Activated CD4-positive, alpha-beta T cell treated with anti-CD3 and anti-CD28 coated beads for 4 hours (primary cell): ENCODE measurements around the gene CETN2.
"Not testable (repeated sequence)": the region's sequence is repeated elsewhere in the genome, so short reads cannot be mapped to it uniquely, and the experiment has no call there.

Source experiments
- DNase-seq, 2 donors: peaks; one replicate each; pipeline ENCODE4 v3.0.0-alpha.2; 2020

The CETN2 gene

DNA sequence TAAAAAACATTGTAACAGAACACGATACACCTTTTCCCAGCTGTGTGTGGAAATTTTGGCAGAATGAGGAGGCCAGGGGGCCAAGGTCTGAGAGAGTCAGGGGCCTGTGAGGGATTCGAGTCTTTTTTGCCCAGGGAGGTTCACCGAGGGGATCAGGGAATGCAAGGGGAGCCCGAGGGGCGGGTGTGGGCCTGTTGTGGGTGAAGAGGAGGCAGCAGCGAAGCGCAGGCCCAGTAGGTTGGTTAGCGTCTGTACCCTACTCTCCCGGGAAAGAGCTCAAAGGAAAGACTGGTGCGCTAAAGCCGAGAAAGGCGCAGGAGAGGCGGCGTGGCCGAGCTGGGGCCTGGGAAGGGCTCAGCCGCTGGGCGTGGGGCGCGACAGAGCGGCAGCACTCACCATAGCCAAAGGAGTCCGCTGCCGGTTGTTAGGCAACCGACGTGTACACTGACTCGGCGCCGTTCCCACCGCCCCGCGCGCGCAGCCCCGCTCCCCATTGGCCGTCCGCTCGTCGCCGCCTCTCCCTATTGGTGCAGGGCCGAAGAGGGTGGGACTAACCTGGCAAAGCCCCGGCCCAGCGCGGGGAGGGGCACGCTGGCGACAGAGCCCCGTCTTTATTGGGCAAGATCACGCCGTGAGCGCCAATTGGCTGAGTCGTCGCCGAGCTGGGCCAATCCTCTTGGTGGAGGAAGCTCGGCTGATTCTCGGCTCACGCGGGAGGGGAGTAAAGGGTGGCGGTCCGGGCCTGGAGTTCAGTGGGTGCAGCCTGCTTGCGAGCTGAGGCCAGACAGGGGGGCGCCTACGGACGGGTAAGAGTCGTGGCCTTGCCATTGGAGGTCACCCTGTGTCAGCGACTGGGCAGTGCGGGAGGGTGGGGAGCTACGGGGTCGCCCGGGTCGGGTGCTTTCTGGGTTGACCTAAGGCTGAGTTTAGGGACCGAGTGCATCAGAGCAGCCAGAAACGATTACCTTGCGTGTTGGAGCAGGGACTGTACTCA, at the start of gene CETN2, which contains the start of gene NSDHL:
TSS of gene CETN2 (minus strand) at position 446 of the 994 bp plus-strand sequence. CDS start at position 399, 47 bp downstream.
TSS of gene NSDHL (plus strand) at position 752 of the 994 bp plus-strand sequence. CDS start 15,262 bp downstream, outside the sequence.
- DNase-seq: peak; percentile 90 to 91

DNA sequence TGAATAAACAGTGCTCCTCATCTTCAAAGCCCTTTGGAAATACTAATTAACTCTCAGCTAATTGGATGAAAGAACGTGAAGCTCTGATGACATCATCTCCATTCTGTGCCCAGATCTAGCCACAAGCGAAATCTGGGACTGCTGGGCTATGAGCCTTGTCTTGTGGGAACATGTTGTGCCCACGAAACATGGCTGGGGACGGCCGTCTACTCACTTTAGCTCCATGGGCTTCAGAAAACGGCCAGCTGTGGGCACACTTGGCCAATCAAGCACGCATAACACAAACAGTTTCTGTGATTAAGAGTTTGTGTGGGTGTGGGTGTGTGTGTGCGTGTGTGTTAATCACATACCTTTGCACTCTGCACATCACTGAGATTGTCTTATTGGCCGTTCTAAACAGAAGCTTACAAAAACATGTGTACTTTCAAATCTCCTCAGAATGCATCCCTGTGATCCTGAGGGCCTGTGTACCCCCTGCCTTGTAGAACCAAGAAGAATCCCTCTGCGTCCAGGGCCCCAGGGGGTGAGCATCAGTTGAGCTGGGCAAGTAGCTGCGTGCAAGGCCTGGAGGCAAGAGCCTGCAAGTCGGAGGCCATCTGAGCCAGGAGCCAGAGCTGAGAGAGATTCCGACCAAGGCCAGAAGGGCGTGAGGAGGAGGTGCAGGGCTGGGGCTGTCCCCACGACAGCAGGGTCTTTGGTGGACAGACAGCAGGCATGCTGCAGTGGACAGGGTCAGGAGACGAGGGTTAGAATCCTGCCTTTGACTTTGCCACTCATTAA, 48.6 kb upstream of the CETN2 start:
- no peak for DNase-seq

DNA sequence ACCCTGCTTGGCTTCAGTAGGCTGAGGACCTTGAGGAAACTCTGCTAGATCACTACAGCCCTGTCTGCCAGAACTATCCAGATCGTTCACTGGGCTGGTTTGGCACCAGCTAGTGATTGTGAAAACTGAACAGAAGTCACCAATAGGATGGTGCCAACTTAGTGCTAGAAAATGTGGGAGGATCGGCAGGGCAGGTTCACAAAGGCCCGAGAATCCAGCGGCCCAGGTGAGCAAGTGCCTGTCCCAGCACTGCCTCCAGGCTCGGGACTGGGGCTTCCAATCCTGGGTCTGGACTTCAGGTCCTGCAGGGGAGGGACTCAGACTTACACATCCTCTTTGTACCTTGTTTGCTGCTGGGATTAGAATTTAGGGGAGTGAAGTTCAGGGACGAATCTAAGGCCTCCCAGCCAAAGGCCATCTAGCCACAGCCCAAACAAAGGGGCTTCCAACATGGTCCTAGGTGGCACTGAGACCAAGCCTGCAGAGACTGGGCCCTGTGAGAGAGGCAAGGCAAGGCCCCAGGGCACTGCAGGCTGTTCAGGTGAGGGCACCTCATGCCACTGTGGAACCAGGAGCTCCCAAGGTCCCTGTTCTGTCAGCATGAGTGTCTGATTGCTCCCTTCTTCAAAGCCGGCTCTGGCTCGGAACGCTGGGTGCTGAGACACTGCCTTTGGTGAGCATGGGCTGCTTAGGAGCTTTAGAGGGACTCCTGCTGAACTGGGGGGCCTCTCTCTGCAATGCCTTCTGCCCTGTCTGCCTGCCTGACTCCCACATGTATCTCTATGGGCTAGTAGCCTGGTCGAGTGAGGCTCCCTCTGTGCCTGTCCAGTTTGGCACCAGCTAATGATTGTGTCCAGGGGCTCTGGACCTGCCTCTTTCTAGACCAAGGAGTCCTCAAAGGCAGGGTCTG, 46.6 kb upstream of the CETN2 start:
- no peak for DNase-seq

DNA sequence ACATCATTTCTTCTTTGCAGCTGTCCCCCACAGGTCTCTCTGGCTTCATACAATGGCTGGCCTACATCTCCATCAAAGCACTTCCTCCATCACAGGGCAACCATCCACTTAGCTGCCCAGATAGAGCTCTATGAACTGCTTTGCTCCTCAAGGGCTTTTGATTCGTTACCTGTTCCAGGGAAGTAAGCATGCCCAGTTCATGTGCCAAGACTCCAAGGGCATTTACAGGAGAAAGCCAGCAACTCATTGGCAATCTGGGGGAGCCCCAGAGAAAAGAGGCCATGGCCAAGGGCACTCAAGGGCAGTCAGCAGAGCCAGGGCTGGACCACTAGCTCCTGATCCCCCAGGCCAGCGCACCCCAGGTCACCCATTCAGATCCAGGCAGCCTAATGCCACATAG, 42.8 kb upstream of the CETN2 start:
- no peak for DNase-seq

DNA sequence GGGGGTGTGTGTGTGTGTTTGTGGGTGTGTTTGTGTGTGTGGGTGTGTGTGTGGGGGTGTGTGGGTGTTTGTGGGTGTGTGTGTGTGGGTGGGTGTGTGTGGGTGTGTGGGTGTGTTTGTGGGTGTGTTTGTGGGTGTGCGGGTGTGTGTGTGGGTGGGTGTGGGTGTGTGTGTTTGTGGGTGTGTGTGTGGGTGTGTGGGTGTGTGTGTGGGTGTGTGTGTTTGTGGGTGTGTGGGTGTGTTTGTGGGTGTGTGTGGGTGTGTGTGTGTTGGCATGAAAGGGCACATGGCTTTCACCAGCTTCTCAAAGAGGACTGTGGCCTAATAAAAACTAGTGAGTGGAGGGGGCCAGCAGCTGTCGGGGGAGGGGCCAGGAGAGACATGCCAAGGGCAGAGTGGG, 42.0 kb upstream of the CETN2 start:
- DNase-seq: peak in 1 of 2 donors; percentile 3

DNA sequence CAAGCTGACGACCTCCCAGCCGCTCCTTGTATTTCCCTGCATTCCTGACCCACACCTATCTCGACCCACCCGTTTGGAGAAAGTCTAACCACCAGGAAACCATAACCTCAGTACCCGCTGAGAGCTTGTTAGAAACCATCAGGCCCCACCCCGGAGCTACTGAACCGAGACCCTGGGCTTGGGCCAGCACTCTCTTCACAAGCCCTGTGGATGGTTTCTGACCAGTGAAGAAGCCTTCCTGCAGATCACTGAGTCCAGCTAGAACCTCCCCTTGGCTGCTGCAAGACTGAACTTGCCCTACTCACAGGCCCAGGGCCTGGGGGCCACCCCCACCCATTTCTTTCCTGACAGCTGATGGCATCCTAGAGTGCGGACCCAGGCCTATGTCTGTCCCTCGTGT, 40.7 kb upstream of the CETN2 start:
- DNase-seq: no peak

DNA sequence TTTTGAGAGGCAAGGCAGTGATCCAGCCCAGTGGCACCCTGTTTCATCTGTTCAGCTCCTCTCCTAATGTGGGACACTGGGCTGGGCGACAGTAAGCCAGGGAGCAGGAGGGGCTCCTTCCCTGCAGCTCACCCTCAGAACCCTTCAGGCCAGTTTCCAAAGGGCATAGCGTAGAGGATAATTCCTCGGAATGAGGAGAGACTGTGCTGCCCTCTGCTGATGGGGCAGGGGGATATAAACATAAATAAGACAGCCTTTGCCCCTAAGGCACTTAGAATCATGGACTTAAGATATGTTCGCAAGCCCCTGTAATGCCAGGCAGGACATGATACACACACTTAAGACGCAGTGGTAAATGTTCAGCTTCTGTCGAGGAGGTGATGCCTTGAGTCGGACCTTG, 39.4 kb upstream of the CETN2 start:
- no peak for DNase-seq

DNA sequence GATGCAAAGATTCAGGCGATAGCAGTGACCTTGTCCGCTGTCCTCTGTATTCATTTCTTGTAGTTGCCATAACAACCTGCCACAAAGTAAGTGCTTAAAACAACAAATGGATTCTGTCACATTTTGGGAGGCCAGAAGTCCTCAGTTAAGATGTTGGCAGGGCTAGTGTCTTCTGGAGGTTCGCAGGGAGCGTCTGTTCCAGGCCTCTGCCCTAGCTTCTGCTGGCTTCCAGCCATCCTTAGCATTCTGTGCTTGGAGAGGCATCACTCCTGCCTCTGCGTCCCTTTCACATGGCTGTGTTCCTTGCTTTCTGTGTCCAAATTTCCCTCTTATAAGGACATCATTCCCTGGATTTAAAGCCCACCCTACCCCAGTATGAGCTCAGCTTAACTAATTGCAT, 35.8 kb upstream of the CETN2 start:
- DNase-seq: no peak

DNA sequence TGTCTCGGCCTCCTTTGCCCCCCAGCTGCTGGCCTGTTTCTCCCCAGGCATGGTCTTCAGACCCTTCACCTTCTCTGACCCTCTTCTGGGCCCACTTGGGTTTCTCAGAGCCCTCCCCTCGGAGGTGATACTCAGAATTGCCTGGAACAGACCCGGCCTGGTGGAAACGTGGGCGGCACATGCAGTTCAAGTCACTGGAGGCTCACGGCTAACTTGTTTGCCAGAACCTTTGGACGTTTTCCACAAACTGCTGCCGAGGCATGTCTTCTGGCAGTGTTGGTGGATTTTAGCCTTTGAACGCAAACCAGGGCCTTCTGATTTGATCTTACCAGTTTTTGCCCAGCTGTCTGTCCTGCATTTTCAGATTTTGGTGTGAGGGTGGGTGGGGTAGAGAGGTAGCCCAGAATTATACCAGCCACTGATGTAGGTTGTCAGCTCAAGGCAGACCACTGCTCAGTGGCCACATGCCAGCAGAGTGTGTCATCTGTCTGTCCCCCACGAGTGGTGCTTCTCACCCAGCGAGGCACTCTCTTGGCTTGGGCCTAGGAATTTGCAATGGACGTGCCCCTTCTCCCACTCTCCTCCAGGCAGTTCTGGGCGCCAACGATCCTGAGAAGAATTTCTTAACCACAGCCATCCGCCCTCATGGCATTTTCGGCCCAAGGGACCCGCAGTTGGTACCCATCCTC, 34.8 kb upstream of the CETN2 start:
- no peak for DNase-seq

DNA sequence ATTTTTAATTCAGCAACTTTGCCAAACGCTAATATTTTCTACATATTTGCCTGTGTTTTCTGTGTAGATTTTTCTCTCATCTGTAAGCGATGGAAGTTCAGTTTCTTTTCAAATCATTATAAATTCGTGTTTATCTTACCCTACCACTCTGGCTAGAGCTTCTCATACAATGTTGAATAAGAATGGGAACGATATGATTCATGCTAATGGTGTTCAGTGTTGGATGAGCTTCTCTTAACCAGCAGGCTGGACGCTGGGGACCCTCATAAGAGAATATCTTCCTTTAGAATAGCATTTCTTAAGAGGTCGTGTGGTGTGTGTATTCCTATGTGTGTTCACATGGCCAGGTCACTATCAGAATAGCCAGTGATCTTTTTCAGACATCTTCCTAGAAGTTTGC, 31.3 kb upstream of the CETN2 start:
- no peak for DNase-seq

DNA sequence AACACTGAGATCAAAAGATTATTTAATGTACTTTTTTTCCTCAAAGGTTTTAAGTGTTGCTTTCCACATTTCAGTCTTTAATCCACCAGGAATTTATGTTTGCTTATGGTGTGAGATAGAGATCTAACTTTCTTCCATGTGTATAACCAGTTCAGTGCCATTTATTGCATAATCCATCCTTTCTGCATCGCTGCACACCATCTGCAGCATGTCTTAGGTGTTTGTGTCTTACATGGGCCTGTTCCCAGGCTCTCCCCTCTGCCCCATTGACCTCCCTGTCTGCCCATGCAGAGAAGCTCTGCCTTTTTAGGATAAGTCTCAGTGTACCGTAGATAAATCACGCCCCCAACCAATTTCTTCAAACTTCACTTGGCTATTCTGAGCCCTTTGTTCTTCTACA, 30.6 kb upstream of the CETN2 start:
- DNase-seq: no peak

DNA sequence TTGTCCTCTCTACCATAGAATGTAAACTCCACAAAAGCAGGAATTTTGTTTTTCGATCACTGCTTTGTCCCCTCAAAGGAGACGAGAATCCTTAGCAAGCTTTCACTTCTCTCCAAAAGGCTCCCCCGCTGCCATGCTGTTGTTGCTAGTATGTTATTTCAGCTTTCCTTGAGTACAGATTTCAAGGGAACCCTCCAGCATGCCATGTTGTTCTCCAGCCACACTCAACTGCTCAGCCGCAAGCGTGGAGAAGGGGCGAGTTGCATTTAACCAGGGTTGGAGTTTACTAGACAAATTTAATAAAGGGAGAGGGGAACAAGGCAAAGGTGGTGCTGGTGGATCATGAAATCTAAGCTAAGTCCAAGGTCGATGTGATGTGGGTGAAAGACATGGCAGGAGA, 23.4 kb upstream of the CETN2 start:
- DNase-seq: no peak

DNA sequence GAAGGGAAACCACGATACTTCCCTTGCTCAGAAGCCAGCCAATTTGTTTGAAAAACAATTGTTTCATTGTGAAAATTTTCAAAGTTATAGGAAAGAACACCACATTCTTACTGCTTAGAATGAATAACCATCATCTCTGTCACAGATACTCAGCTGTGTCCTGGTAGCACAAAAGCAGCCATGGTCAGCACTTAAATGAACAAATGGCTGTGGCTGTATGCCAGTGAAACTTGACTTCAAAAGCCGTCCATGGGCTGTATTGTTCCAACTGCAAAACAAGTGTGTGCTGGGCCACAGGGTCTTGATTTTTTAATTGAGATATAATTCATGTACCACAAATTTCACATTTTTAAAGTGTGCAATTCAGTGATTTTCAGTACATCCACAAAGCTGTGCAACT, 19.9 kb upstream of the CETN2 start:
- no peak for DNase-seq

DNA sequence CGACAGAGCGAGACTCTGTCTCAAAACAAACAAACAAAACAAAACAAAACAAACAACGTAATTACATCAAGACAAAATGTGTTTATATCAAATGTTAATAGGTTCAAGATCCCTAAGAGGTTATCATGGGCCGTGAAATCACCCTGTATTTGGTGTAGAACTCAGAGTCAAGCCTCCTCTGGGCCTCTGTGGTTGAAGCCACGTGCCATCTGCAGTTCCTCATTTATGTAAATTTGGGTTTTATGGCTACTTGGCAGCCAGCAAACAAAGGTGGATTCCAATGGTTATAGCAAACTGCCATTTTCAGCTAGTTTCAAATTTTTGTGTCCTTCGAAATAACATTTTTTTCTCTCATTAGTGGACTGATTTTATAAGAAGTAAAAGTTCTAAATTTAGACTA, 16.7 kb upstream of the CETN2 start:
- no peak for DNase-seq

DNA sequence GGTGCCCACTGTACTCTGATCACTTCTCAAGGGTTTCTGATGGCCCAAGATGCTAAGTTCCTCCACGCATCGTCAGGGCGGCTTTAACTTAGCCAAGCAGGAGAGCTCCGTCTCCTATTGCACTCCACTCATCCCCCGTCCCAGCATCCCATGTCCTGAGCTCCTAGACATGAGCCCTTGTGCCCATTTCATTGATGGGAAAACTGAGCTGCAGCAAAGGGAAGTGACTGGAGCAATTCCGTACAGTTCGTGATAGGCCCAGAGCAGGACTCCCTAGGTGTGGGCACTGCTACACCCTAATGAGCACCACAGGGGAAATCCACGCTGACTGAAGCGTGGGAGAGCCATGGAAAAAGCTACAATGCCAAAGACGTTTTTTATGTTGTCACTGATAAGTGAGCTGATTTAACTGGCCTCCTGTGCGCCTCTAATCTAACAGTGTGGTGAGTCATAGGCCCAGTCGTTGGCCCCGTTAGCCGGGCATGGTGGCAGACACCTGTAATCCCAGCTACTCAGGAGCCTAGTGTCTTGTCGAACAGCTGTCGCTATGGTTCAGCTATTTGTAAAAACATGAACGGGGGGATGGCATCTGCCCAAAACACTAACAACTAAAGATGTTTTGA, 15.2 kb upstream of the CETN2 start:
- no peak for DNase-seq

DNA sequence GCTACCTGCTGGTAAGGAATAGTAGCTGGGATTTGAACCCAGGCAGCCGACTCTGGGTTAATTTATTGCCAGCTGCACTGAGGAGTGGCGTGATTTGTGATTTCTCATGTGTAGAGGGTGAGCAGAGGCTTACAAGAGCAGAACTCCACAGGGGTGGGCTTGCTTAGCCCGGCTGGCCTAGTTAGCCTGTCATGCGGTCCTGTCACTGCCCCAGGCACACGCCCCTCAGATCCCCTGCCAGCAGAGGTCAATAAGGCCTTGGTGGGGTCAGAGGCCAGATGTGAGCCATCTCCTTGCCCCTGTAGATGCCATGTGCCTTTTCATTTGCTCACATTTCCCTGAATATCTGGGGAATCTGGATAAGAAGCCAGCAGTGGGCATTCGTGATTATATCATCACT, 13.7 kb upstream of the CETN2 start:
- DNase-seq: no peak

DNA sequence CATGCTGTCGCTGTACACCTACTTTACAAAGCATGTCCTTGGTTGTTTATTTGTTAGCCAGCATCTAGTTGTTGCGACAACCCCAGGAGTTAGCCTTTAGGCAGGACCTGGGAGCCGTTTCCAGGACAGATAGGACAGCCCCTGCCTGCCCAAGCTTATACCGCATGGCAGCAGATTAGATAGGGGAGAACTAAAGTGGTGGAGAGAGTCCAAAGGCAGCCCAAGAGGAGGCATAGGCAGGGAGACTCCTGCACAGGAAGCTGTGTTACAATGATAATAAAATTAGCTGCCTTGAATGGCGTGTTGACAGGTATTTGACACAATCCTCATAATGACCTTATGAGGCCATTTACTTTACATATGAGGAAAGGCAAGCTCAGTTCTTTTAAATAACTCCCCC, 13.3 kb upstream of the CETN2 start:
- no peak for DNase-seq

DNA sequence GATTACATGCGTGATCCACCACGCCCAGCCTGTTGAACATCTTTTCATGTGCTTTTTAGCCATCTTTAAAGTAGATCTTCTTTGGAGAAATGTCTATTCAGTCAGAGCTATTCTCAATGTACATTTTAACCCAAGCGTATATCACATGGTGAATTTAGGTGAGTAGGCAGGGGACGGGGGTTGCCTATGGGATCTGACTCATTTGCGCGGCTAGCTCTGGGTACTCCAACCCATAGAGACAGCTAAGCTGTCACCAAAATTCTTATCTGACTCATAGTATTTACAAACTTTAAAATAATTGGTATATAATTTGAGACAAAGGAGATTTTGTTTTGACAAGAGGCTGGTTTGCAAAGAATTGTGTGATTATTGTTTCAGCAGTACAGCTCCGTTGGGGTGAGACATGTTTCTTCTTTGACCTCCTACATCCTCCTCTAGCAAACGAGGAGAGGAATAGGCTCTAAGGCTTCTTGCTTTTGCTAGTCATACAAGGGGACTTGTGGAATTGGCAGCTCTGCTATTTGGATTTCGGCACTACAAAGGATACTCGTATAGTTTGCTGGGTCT, 12.3 kb upstream of the CETN2 start:
- no peak for DNase-seq

DNA sequence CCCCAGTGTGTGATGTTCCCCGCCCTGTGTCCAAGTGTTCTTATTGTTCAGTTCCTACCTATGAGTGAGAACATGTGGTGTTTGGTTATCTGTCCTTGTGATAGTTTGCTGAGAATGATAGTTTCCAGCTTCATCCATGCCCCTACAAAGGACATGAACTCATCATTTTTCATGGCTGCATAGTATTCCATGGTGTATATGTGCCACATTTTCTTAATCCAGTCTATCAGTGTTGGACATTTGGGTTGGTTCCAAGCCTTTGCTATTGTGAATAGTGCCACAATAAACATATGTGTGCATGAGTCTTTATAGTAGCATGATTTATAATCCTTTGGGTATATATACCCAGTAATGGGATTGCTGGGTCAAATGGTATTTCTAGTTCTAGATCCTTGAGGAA, 4.9 kb upstream of the CETN2 start:
- DNase-seq: not testable (repeated sequence)

DNA sequence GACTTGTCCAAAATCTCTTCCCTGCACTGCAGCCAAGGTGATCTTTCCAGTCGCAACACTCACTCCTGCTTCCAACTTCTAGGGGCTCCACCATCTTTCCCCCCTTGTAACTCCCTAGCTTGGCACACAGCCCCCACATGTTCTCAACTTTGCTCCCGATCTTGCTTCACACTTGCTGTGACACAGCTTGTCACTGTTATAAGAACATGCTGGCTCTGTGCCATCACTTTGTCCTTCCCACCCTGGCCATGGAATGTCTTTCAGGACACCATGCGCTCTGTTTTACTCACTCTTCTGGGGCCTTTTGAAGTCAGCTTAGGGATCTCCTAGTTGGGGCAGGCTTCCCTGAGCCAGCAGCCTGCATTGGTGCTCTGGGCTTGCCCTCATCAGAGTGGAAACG, 2.8 kb upstream of the CETN2 start:
- no peak for DNase-seq

DNA sequence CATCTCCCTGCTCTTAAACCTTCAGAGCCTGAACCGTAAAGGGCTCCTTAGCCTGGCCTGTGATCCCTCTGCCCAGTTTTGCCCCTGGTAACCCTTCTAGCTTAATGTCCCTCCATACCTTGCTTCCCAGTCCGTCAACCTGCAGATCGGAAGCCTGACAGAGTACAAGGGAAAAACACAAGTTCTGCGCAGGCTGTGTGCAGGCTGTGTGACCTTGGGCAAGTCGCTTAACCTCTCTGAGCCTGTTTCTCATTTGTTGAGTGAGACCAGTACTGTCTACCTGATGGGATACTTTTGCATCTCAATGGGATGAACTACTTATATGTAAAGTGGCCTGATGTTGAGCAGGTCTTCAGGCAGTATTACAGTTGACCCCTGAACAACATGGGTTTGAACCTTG, 2.0 kb upstream of the CETN2 start:
- DNase-seq: no peak
